Endothelial cell of umbilical vein (primary cell): ENCODE measurements around the gene CFHR1. TPM values are rescaled to one million over a fixed set of nuclear protein-coding genes. Genes with fewer than 3 reads are reported as not detected.

ENCODE experiments used
- BruUV-seq: library from RNA; stranded (reverse); fragments of 400-500 nt; replicated peaks from 2 replicates; lab custom pipeline; 2021; lab: Mats Ljungman, UMichigan
- CTCF ChIA-PET: fragments of 300-600, 350-600 bp; sonication (Branson Sonifier 250); formaldehyde crosslinking; loops from one replicate; lab custom pipeline; 2021; ENCODE audit warnings: antibody characterized with exemption, inconsistent platforms; lab: Charles Lee
- POLR2A ChIA-PET: fragments of 300-600, 350-600 bp; sonication (Branson Sonifier 250); formaldehyde crosslinking; loops from one replicate; lab custom pipeline; 2021; ENCODE audit warnings: antibody characterized with exemption, inconsistent platforms; lab: Charles Lee
- DNase-seq: peaks from one replicate; pipeline ENCODE4 v3.0.0-alpha.2; 2011; ENCODE audit warnings: low read depth, low spot score
- FAIRE-seq: peaks from 2 replicates; lab custom pipeline; 2011; peaks lifted over from hg19 to GRCh38; lab: Jason Lieb, UNC
- H2AFZ ChIP-seq: 2 replicates; pipeline ENCODE4 v1.6.0; 2012; ENCODE audit warnings: low read depth, low read length, control low read depth, inconsistent platforms
- H3K27ac ChIP-seq: 2 replicates; pipeline ENCODE4 v1.5.1; 2011; ENCODE audit warnings: low read depth, mild to moderate bottlenecking, control low read depth, low read length, moderate library complexity; ENCODE audit not compliant: insufficient read depth
- H3K27me3 ChIP-seq, 2 experiments: 2 replicates each; pipeline versions ENCODE4 v1.6.0 to v1.6.1; 2011; ENCODE audit warnings: low read length in 2 of 2, mixed read lengths in 1 of 2; ENCODE audit not compliant: control insufficient read depth in 2 of 2, insufficient read depth in 2 of 2
- H3K36me3 ChIP-seq, 2 experiments: 2 replicates in 1 of 2; 3 replicates in 1 of 2; pipeline ENCODE4 v1.5.1; 2011; ENCODE audit warnings: low read length in 2 of 2, mild to moderate bottlenecking in 1 of 2, moderate library complexity in 1 of 2; ENCODE audit not compliant: control insufficient read depth in 2 of 2, insufficient read depth in 2 of 2; ENCODE audit errors: extremely low read depth in 1 of 2
- H3K4me1 ChIP-seq: 3 replicates; pipeline ENCODE4 v1.5.1; 2011; ENCODE audit warnings: mild to moderate bottlenecking, low read length; ENCODE audit not compliant: control insufficient read depth, insufficient read depth; ENCODE audit errors: extremely low read depth
- H3K4me2 ChIP-seq: 2 replicates; pipeline ENCODE4 v1.6.1; 2011; ENCODE audit warnings: low read length, control low read depth, mixed read lengths; ENCODE audit not compliant: insufficient read depth
- H3K4me3 ChIP-seq, 3 experiments: fragments of 200-600 bp in 1 of 3; sonication (generic), shearing (Covaris generic) in 1 of 3; replicated peaks in 1 of 3; 2 replicates each; pipeline ENCODE4 v1.5.1; 2011 to 2016; ENCODE audit warnings: control low read depth in 3 of 3, low read length in 3 of 3, mild to moderate bottlenecking in 2 of 3, inconsistent platforms in 1 of 3, low read depth in 1 of 3, moderate library complexity in 1 of 3; ENCODE audit not compliant: insufficient read depth in 1 of 3
- H3K79me2 ChIP-seq: 2 replicates; pipeline ENCODE4 v1.6.0; 2012; ENCODE audit warnings: low read length, inconsistent platforms; ENCODE audit not compliant: control insufficient read depth, insufficient read depth
- H3K9ac ChIP-seq: replicated peaks from 2 replicates; pipeline ENCODE3; 2011; ENCODE audit warnings: low read length, control low read depth; ENCODE audit not compliant: insufficient read depth; ENCODE audit errors: extremely low read depth
- H3K9me1 ChIP-seq: replicated peaks from 3 replicates; pipeline ENCODE4 v1.6.0; 2011; ENCODE audit warnings: mild to moderate bottlenecking, low read length; ENCODE audit not compliant: control insufficient read depth, insufficient read depth; ENCODE audit errors: extremely low read depth
- H3K9me3 ChIP-seq: replicated peaks from 2 replicates; pipeline ENCODE4 v1.5.1; 2012; ENCODE audit warnings: low read length, inconsistent platforms; ENCODE audit not compliant: control insufficient read depth, insufficient read depth
- H4K20me1 ChIP-seq: replicated peaks from 2 replicates; pipeline ENCODE3; 2011; ENCODE audit warnings: mild to moderate bottlenecking, low read length; ENCODE audit not compliant: control insufficient read depth, insufficient read depth; ENCODE audit errors: extremely low read depth
- EZH2 ChIP-seq: IDR thresholded peaks from 2 replicates; pipeline ENCODE4 v1.6.1; 2012; ENCODE audit warnings: borderline replicate concordance, low read depth, mild to moderate bottlenecking, moderate library complexity, low read length, inconsistent platforms; ENCODE audit not compliant: severe bottlenecking
- FOS ChIP-seq: IDR thresholded peaks from 2 replicates; pipeline ENCODE4 v1.6.1; 2011; ENCODE audit warnings: mild to moderate bottlenecking, low read length, moderate library complexity, borderline replicate concordance; ENCODE audit not compliant: insufficient read depth
- GATA2 ChIP-seq: IDR thresholded peaks from 2 replicates; pipeline ENCODE4 v1.7.0; 2011; ENCODE audit warnings: low read depth, mild to moderate bottlenecking, moderate library complexity, mixed read lengths, low read length; ENCODE audit not compliant: insufficient read length, insufficient read depth
- JUN ChIP-seq: IDR thresholded peaks from 2 replicates; pipeline ENCODE4 v1.6.1; 2011; ENCODE audit warnings: borderline replicate concordance, low read depth; ENCODE audit not compliant: insufficient read length, insufficient read depth
- MAX ChIP-seq: IDR thresholded peaks from 2 replicates; pipeline ENCODE4 v1.6.1; 2011; ENCODE audit not compliant: insufficient read depth, insufficient read length
- MYC ChIP-seq: IDR thresholded peaks from one replicate; pipeline ENCODE4 v1.6.1; 2011; ENCODE audit warnings: mild to moderate bottlenecking, low read depth, low read length
- POLR2A ChIP-seq: IDR thresholded peaks from 2 replicates; pipeline ENCODE4 v1.6.1; 2012; ENCODE audit warnings: low read depth, mild to moderate bottlenecking, control low read depth, low read length
- POLR2AphosphoS5 ChIP-seq: IDR thresholded peaks from 2 replicates; pipeline ENCODE4 v1.6.1; 2012; ENCODE audit warnings: low read depth, mild to moderate bottlenecking, control low read depth, low read length, moderate library complexity; ENCODE audit not compliant: insufficient read depth
- dilution Hi-C: fragments of 300-500 bp; cut with MboI; formaldehyde crosslinking; loops from one replicate; pipeline ENCODE4 v1.15.0; 2019; ENCODE audit warnings: low sequenced_read_pairs; ENCODE audit not compliant: extremely low pct_ligation_motif_present
- intact Hi-C: fragments of 100-400 bp; cut with micrococcal nuclease; formaldehyde crosslinking; loops from one replicate; pipeline ENCODE4 v1.10.0; 2022
- polyA plus RNA-seq, 4 experiments: library from polyadenylated mRNA; depleted of rRNA in 3 of 4; stranded (reverse) in 3 of 4; unstranded in 1 of 4; fragments of >200 nt; gene quantifications; 2 replicates each; pipeline versions ENCODE4 v1.2.1 to v1.2.3, GENCODE V29; 2011 to 2012; ENCODE audit warnings: missing spikeins in 1 of 4
- total RNA-seq: library from RNA; stranded (reverse); gene quantifications from 2 replicates; pipeline ENCODE4 v1.2.3, GENCODE V29; 2021
- TF ChIP-seq, protein P1 (sequence below), 2 donors: IDR thresholded peaks; 1 replicate in 1 of 2; 2 replicates in 1 of 2; pipeline ENCODE4 v1.5.1; 2011; ENCODE audit warnings: low read length in 2 of 2, mild to moderate bottlenecking in 2 of 2, moderate library complexity in 2 of 2, control low read depth in 1 of 2, inconsistent platforms in 1 of 2, low read depth in 1 of 2; ENCODE audit not compliant: insufficient read depth in 1 of 2; ENCODE audit errors: extremely low read depth in 1 of 2

The CFHR1 gene
- total and polyA plus RNA-seq, 2 donors (not counting 3 experiments of a cell fraction or from before 2014, with no cell fraction given) = 0.11 TPM; not detected in 1

- Histone ChIP-seq H2AFZ (no peak overlapping the region), H3K9ac (no peak overlapping the region), H3K79me2 (no peaks in the 10 kb centered on the region), H3K4me3 (no peak overlapping the region), H3K9me1 (no peaks in the 10 kb centered on the region), H4K20me1 (no peaks in the 10 kb centered on the region), H3K27ac (no peak overlapping the region), H3K27me3 (no peaks in the 10 kb centered on the region), H3K9me3 (no peaks in the 10 kb centered on the region), H3K36me3 (no peaks in the 10 kb centered on the region), H3K4me2 (no peak overlapping the region), H3K4me1 (no peaks in the 10 kb centered on the region)
- DNase-seq (no peak), FAIRE-seq (no peak)
- no TSS peak for BruUV-seq
- TF ChIP-seq MYC (no peak), POLR2A (no peak), JUN (no peak), POLR2AphosphoS5 (no peak), MAX (no peak), GATA2 (no peak), FOS (no peak), EZH2 (no peak)
- TF ChIP-seq, protein P1, sequence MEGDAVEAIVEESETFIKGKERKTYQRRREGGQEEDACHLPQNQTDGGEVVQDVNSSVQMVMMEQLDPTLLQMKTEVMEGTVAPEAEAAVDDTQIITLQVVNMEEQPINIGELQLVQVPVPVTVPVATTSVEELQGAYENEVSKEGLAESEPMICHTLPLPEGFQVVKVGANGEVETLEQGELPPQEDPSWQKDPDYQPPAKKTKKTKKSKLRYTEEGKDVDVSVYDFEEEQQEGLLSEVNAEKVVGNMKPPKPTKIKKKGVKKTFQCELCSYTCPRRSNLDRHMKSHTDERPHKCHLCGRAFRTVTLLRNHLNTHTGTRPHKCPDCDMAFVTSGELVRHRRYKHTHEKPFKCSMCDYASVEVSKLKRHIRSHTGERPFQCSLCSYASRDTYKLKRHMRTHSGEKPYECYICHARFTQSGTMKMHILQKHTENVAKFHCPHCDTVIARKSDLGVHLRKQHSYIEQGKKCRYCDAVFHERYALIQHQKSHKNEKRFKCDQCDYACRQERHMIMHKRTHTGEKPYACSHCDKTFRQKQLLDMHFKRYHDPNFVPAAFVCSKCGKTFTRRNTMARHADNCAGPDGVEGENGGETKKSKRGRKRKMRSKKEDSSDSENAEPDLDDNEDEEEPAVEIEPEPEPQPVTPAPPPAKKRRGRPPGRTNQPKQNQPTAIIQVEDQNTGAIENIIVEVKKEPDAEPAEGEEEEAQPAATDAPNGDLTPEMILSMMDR (IDR thresholded peaks at IDR 0.05; ENCODE audit: extremely low read depth in 1 of 2, insufficient read depth in 1 of 2, low read depth in 1 of 2, low read length in 2 of 2) = no peak
- intact Hi-C loops = no loop called here
- dilution Hi-C loops = no loop called here
- ChIA-PET CTCF (no interaction called here), POLR2A (no interaction called here)
Observed at GRCh38 chr1:196861429-196861828, 41.9 kb downstream of the CFHR1 start.
